Breast epithelium (tissue), 3 donors: ENCODE data around the gene APBA1.

Experiments used
- POLR2AphosphoS5 ChIP-seq, 3 donors: sonication (generic); formaldehyde crosslinking; IDR thresholded peaks; one replicate each; pipeline ENCODE4 v1.6.1; 2017; ENCODE audit warnings: antibody characterized with exemption in 3 of 3
- TF ChIP-seq, protein P1 (sequence below), 3 donors: fragments of 450-650 bp; IDR thresholded peaks; one replicate each; pipeline ENCODE4 v1.5.1; 2016 to 2017; ENCODE audit warnings: antibody characterized with exemption in 3 of 3, mild to moderate bottlenecking in 3 of 3, moderate library complexity in 3 of 3

DNA sequence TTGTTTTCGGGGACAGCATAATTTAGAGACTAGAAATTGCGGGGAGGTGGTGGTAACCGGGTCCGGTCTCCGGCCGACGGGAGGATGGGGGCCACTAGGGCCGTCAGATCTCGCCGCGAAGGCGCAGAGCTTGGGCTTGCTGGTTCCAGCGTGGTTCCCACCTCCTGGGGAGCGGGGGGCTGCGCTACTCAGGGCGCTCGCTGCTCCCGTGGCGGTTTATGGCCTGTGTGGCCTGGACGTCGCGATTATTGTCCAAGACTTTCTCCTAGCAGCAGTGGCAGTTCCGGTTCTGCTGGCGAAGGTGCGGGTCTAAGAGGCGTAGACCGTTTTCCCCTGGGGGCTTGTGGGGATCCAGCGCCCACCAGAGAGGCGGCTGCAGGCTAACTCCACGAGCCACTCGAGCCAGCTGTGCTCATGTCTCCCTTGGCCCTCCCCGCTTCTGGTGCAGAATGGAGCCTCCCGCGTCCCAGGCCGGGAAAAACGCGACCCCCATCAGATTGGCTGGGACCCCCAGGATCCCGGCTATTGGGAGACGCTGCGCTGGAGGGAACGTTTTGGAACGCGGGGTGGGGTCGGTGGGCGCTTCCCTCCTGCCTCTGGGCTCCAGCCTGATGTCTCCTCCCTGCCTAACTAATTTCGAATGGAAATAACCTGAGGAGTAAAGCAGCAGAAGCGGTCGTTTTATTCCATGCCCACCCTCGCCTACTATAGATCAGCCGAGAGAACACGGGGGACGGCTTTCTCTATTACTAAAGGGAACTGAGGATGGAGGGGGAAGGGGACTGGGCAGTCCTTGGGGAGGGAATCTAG lies 260.0 kb downstream of the APBA1 start:
- TF ChIP-seq, protein P1, sequence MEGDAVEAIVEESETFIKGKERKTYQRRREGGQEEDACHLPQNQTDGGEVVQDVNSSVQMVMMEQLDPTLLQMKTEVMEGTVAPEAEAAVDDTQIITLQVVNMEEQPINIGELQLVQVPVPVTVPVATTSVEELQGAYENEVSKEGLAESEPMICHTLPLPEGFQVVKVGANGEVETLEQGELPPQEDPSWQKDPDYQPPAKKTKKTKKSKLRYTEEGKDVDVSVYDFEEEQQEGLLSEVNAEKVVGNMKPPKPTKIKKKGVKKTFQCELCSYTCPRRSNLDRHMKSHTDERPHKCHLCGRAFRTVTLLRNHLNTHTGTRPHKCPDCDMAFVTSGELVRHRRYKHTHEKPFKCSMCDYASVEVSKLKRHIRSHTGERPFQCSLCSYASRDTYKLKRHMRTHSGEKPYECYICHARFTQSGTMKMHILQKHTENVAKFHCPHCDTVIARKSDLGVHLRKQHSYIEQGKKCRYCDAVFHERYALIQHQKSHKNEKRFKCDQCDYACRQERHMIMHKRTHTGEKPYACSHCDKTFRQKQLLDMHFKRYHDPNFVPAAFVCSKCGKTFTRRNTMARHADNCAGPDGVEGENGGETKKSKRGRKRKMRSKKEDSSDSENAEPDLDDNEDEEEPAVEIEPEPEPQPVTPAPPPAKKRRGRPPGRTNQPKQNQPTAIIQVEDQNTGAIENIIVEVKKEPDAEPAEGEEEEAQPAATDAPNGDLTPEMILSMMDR (IDR thresholded peaks at IDR 0.05): no peak
- TF ChIP-seq POLR2AphosphoS5 (IDR thresholded peaks at IDR 0.05): no peak
